ENCODE measurements around the gene C10orf53. TPM values are rescaled to one million over a fixed set of nuclear protein-coding genes. Genes with fewer than 3 reads are reported as not detected.

Gene C10orf53
- total RNA-seq, 1 donor from 2014 or later, result not detected

- Mint-ChIP-seq H3K36me3 (no peaks in the 10 kb centered on the region), H3K4me3 (no peak overlapping the region), H3K27ac (no peak overlapping the region), H3K27me3 (no peaks in the 10 kb centered on the region), H3K9me3 (no peaks in the 10 kb centered on the region), H3K4me1 (ENCODE audit: unreplicated experiment) (no peaks in the 10 kb centered on the region)
- no peak for DNase-seq (ENCODE audit: extremely low spot score, unreplicated experiment)
- TF ChIP-seq CTCF (conservative IDR thresholded peaks at IDR 0.05), result peak; percentile 13
These were observed 65.6 kb downstream of the C10orf53 start for GRCh38 chr10:49744924-49745605.

DNA sequence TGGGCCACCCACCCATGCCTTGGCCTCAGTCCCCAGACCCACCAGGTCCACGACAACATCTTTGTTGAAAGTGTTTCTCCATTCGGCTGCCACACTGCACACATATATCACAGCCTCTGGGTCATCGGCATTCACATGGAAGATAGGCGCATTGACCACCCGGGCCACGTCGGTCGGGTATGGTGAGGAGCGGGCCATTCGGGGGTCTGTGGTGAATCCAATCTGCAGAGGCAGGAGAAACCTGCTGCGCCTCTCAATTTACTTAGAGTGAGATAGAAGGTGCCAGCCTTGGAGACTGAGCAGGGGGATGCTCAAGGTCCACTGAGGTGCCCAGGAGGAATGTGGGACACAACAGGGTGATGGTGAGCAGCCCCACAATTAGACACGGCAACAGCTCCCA, 66.3 kb downstream of the C10orf53 start:
- H3K27ac Mint-ChIP-seq, result no peak overlapping the region
- H3K36me3 Mint-ChIP-seq, result no peaks in the 10 kb centered on the region
- DNase-seq (ENCODE audit: extremely low spot score, unreplicated experiment), result no peak
- no peak for TF ChIP-seq CTCF (conservative IDR thresholded peaks at IDR 0.05)
- H3K4me3 Mint-ChIP-seq, result no peak overlapping the region
- no peaks in the 10 kb centered on the region for H3K27me3 Mint-ChIP-seq
- H3K4me1 Mint-ChIP-seq (ENCODE audit: unreplicated experiment), result no peaks in the 10 kb centered on the region
- H3K9me3 Mint-ChIP-seq, result no peaks in the 10 kb centered on the region

DNA sequence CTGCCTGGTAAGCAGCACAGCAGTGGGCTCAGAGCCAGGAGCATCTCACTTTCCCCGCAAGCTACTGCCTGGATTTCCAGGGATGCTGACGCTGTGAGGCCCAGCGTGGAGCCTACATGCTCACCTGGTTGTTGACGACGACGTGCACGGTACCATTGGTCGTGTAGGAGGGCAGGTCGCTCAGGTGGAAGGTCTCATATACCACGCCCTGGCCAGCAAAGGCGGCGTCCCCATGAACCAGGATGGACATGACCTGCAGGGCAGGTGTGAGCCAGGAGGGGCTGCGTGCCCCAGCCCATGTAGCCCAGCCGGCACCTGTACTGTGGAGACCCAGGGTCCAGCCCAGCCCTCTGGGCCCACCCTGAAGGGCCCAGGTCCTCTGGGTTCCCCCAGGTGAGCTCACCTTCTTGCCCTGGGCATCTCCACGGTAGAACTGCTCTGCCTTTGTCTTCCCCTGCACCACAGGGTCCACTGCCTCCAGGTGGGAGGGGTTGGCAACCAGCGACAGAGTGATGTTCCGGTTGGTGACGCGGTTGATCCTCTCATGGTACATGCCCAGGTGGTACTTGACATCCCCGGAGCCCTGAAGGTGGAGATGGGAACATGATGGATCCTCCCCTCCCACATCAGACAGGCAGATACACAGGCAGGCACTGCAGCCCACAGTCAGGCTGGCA, 67.3 kb downstream of the C10orf53 start:
- Mint-ChIP-seq H3K27me3 (no peaks in the 10 kb centered on the region), H3K4me1 (ENCODE audit: unreplicated experiment) (no peaks in the 10 kb centered on the region), H3K4me3 (no peak overlapping the region), H3K27ac (no peak overlapping the region), H3K36me3 (no peaks in the 10 kb centered on the region), H3K9me3 (no peaks in the 10 kb centered on the region)
- TF ChIP-seq CTCF (conservative IDR thresholded peaks at IDR 0.05), result no peak
- DNase-seq (ENCODE audit: extremely low spot score, unreplicated experiment), result no peak

Other genes starting within 250 kb of the C10orf53 start
- 28.5 and 36.9 TPM in 2 replicates for gene ERCC6, start 140.5 kb upstream of the C10orf53 start, total RNA-seq (ENCODE audit: low replicate concordance)
- gene SLC18A3, start 69.3 kb upstream of the C10orf53 start, total RNA-seq (ENCODE audit: low replicate concordance), result 1.6 and 6.2 TPM in 2 replicates
- gene CHAT, start 65.6 kb upstream of the C10orf53 start, total RNA-seq (ENCODE audit: low replicate concordance), result 0.34 and 0.62 TPM in 2 replicates
- gene OGDHL, start 82.7 kb downstream of the C10orf53 start, total RNA-seq (ENCODE audit: low replicate concordance), result 12.3 and 15.6 TPM in 2 replicates